HG03159 (cell line): Measurements from ENCODE around the gene CCDC28B.
"Not testable (repeated sequence)": the region's sequence is repeated elsewhere in the genome, so short reads cannot be mapped to it uniquely, and the experiment has no call there.

Source experiments
- ATAC-seq: cut with Tn5 transposase; IDR thresholded peaks from one replicate; pipeline ENCODE4 v1.9.1; 2021; ENCODE audit warnings: mild to moderate bottlenecking, moderate library complexity; ENCODE audit not compliant: unreplicated experiment

CCDC28B gene

DNA sequence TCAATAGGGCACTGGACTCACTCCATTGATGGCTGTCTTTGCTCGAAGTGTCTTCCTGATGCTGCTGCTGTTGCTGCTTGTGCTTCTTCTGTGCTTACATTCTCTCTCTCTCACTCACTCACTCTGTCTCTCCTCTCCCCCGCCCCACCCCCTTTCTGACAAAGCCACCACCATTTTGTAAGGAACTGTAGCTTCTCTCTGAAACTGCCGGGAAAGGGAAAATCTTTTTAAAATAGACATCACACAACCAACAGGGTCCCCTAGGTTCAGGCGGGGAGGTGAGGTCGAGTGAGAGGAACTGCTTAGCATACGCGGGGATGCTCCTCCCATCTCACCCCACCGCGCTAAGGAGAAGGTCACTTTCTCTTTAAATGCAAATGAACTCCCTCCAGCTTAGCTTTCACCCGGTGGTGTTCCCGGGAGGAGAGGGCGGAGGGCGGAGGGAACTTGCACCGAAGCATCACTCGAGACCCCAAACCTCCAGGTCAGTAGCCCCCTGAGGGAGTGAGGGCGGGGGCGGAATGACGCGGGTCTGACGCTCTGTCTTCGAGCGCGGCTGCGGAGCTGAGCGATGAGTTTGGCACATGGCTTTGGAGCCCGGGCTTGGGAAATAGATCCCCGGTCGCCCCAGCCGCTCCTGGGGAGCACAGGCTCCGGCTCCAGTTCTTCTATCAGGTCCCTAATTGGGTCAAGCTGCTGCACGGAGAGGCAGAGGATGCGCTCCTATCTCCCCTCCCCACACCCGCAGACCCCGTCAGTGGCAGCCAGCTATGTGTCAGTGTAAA, at the start of gene CCDC28B:
TSS of gene CCDC28B (plus strand) at position 370 of the 785 bp plus-strand sequence. CDS start 1,341 bp downstream, outside the sequence.
- no peak for ATAC-seq

DNA sequence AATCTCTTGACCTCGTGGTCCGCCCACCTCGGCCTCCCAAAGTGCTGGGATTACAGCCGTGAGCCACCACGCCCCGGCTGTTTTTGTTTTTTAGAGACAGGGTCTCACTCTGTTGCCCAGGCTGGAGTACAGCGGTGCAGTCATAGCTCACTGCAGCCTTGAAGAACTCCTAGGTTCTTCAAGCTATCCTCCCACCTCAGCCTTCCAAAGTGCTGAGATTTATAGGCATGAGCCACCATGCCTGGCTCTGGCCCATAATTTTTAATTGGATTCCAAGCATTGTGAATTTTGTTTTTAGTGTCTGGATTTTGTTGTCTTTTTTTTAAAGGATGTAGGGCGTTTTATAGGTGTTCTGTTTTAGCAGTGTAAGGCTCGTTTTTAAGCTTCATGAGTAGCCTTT, 49.5 kb upstream of the CCDC28B start:
- no peak for ATAC-seq

DNA sequence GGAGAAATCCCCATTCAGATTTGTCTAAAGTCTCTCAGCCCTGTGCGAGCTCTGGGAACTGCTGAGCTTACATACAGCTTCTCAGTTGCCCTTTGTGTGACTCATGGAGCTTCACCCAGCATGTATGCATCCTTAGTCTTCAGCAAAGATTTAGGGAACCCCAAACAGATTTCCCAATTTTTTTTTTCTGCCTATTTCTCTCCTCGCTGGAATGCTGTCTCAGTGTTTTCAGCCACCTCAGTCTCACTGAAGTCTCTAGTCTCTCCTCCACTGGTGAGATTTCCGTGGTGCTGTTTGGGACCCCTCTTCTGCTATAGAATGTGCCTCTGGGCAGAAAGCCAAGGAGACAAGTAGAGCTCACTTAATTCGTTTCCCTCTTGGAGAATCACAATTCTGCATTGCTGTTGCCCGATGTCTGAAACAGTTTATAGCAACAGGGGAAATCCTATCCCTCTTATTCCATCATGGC, 49.0 kb upstream of the CCDC28B start:
- ATAC-seq: no peak

DNA sequence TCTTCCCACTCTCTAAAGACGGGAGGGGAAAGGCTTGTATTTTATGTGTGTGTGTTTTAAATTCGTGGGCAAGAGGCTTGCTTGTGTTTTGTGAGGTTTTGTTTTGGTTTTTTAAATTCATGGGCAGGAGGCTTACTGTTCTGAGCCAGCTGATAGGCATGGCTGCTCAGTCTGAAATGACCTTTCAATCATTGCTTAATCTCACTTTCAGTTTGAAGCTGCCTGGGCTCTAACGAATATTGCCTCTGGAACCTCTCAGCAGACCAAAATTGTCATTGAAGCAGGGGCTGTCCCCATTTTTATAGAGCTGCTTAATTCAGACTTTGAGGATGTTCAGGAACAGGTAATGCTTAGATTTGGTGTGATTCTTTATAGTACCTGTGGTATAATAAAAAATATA, 41.2 kb upstream of the CCDC28B start:
- ATAC-seq: no peak

DNA sequence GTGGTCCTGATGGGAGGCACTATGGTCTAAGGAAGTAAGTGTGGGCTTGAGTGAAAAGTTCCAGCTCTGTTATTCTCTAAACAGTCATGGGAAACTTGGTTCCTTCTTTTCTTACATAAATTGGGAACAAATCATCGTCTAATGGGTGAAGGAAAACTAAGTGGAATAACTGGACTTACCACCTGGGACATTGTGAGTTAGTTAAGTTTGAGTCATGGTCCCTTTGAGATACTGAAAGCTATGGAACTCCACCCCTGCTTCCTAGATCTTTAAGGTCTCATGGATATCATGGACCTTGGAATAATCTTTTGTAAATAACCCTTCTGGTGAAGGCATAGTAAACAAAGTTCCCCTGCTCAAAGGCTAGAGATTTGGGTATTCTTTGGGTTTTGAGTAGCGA, 37.0 kb upstream of the CCDC28B start:
- ATAC-seq: no peak

DNA sequence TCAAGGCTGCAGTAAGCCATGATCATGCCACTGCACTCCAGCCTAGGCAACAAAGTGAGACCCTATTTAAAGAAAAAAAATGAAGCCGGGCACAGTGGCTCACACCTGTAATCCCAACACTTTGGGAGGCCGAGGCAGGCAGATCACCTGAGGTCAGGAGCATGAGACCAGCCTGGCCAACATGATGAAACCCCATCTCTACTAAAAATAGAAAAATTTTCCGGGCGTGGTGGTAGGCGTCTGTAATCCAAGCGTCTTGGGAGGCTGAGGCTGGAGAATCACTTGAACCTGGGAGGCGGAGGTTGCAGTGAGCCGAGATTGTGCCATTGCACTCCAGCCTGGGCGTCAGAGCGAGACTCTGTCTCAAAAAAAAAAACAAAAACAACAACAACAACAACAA, 34.8 kb upstream of the CCDC28B start:
- ATAC-seq: not testable (repeated sequence)

DNA sequence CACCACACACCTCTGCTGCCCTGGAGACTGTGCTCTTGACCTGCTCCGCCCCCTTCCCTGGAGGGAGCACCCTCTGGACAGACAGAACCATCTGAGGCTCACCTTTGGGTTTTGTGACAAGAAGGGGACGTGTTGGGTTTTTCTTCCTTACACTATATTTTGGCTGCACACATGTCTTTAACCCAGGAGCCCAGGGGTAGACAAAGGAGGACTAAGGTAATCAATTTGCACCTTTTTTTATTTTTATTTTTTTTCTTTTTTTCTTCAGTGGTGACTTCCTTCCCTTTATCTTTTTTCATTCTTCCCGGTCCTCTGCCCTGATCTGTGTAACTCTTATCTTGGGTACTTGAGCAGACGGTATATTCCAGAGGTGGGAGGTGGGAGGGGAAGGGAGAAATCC, 29.4 kb upstream of the CCDC28B start:
- no peak for ATAC-seq

DNA sequence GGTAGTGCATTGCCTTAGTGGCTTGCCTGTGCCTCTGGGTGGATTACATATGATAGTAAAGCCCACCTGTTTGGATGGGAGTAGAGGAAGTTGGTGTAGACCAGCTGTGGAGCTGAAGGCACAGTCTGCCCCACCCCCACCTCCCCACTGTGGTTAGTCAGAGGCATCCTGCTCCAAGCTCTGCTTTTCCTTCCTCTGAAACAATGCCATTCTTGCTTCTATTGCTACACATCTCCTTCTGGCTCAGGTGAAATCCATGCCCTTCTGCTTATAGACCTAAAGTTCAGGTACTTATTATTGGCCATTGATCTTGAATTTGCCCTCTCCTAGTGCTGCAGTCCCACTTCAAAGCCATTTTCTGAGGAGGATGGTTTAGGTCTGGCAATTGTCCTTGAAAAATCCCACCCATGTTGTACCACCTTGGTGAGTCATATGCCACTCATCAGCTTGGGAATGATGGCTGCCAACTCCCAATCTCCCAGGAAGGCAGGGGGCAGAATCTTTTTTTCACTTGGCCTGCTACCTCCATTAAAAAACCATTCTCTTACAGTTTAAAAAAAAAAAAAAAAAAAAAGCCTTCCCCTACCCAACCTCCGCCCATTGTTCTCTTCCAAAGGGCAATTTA, 27.7 kb upstream of the CCDC28B start:
- ATAC-seq: no peak

DNA sequence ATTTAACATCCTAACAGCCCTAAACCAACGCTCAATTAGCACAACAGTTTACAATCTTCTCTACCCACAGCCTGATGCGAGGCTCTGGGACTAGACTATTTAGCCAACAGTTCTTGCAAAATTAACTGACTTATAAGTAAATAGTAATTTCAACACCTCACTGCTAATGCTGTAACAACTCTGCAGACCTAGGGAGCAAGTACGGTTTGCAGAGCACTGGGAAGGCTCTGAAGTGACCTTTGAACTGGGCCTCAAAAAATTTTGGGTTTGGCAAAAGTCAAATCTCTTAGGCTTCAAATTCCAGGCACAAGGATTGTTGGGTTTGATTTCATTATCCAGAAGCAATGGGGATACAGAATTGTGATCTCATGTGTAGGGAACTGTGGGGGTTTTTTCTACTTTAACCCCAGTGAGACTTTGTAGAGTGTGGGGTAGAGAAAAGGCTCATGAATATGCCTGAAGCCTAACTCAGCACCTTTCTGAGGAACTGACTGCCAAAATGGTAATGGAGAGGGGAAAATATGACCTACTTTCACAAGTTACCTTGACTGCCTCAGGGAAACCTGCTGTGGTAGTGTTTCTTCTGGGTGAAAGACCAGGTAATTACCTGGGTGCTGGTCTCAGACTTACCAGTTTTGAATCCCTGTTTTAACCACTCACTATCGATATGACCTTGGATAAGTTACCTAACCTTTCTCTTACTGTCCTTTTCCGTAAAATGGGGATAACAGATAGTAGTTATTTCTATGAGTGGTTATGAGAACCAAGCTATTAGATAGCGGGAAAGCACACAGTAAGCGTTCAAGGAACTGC, 21.8 kb upstream of the CCDC28B start:
- no peak for ATAC-seq

DNA sequence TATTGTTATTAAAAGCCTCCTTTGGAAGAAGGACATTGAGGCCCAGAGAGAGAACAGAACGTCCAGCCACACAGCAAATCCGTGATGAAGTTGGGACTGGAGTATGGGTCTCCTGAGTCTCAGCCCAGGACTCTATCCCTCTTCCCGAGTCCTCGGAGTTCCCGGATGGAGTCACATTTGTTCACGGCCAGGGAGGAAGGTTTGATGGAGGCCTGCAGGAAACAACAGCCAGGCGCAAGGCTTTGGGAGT, 21.3 kb upstream of the CCDC28B start:
- peak; percentile 15 for ATAC-seq

DNA sequence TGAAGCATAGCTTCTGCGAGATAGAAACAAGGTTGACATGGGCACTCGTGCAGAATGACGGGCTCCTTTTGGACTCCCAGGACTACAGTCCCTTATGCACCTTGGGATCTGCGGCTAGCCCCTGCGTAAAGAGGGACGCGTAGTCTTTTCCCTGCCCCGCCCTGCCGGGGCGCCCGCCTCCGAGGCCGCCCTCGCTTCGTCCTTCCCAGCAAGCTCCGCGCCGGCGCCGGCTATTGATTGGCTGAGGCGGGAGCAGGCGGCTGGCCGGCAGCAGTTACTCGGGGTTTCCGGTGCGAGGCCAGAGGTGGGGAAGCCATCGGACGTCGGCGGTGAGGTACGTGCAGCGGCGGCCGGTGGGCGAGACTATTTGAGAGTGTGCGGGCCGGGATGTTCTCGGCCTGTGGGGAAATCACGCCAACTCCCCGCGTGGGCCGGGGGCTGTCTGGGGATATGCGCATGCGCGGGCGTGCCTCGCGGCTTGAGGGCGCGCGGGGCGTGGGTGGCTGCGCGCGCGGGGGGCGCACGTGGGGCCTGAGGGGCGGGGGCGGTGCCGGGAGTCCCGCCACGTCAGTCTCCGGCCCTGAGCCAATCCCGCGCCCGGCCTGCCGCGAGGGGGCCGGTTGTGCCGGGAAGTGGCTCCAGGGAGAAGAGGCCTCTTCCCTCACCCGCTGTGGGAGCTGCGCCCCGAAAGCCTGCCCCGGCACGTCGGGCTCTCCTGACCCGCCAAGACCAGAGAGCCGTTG, 20.8 kb upstream of the CCDC28B start, which contains the start of gene TXLNA:
TSS of gene TXLNA (plus strand) at position 233 of the 743 bp plus-strand sequence. CDS start 671 bp downstream, outside the sequence.
- ATAC-seq: peak; percentile 79

DNA sequence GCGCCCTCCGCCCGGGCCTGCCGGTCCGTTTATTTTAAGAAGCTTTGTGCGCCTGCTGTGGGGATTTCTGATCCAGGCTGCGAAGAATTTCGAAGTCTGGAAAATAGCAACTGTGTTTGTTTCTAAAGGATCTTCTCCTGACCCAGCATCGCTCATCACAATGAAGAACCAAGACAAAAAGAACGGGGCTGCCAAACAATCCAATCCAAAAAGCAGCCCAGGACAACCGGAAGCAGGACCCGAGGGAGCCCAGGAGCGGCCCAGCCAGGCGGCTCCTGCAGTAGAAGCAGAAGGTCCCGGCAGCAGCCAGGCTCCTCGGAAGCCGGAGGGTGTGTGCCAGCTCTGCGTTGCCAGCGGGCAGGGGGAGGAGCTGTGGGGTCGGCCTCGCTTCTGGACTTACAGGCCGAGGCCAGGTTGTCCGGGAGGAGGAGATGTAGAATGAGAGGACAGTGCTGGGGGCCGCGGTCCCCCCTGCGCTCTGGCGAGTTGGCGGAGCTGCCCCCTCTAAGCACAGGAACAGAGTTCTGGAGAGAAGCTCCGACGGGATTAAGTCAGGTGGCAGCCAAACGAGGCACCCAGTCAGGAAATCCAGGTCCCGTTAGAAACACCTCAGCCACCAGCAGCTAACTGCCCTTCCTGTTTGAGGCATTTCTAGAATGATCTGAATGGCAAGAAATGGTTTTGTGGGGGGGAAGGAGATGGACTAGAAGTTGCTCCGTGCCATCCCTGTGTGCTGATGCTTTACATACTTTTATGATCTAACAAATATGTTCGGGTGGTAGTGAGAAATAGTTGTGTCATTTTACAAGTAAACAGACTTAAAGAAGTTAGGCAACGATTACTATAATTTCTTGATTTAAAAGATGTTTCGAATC, 20.0 kb upstream of the CCDC28B start:
- no peak for ATAC-seq

DNA sequence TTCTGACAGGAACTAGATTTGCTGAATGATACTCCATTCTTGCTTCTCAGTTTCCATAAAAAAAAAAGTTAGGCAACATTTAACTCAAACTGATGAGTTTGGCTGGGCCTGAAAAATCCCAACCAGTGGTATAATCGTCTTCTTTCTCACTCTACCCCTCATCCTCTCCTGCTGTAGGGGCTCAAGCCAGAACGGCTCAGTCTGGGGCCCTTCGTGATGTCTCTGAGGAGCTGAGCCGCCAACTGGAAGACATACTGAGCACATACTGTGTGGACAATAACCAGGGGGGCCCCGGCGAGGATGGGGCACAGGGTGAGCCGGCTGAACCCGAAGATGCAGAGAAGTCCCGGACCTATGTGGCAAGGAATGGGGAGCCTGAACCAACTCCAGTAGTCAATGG, 19.3 kb upstream of the CCDC28B start:
- ATAC-seq: no peak

DNA sequence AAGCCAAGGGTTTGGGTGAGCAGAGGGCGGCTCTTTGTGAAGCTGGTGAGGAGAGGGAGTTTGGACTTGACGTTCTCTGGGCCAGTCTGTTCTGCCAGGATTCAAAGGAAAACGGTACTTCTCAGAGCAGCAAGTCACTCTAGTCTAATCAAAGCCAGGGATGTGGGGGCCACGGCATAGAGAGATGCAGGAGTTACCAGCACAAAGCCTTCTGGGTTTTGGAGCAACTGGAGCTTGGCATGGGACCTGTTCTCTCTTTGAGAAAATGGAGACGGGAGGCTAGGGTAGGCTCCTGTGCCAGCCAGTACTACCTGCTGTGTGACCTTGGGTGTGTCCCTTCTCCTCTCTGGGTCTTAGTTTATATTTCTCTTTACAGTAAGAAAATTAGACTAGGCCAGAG, 18.8 kb upstream of the CCDC28B start:
- ATAC-seq: no peak

DNA sequence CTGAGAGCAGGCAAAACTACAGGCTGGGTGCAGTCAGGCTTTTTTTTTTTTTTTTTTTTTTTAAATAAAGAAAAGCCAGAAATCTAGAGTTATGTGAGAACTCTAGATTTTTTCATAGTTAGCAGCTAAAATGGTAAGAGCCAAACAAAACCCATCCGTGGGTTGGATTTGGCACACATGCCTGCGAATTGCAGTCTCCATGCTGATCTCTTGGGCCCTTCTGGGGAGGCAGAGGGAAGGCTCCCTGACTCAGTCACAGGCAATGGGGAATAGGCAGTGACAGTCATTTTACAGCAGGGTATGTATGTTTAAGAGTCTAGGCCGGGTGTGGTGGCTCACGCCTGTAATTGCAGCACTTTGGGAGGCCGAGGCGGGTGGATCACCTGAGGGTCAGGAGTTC, 18.3 kb upstream of the CCDC28B start:
- no peak for ATAC-seq

DNA sequence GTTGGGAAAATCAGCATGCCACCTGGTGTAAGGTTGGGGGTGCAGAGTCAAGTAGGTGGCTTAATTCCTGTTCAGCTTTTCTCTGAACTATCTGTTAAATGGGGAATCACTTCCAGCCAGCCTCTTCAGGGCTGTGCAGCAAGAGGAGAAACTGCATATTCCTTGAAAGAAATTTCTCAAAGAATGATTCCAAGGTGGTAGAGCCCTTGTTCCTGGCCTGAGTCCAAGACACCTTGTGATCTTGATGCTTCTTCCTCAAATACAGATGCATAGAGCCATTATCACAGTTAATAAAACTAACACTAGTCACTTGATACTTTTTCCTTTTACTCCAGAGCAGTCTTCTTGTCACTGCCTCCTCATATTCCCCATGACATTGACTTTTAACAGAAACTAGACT, 15.7 kb upstream of the CCDC28B start:
- ATAC-seq: no peak

DNA sequence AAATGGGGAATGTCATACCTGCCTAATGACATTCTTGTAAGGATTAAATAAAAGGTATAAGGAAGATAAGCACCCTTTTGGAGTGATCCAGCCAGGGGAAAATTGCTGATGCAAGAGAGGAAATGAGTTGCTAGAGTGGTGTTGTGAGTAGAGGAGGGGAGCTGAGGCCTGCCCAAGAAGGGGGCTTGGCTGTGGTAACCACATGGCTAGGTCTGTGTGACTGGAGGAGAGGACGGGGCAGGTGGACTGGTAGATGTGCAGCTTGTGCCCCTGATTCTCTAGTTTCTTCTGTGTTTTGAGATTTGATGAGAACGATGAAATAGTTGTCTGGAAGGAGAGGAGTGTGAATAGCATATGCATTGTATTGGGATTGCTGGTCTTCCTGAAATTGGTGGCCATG, 14.3 kb upstream of the CCDC28B start:
- no peak for ATAC-seq

DNA sequence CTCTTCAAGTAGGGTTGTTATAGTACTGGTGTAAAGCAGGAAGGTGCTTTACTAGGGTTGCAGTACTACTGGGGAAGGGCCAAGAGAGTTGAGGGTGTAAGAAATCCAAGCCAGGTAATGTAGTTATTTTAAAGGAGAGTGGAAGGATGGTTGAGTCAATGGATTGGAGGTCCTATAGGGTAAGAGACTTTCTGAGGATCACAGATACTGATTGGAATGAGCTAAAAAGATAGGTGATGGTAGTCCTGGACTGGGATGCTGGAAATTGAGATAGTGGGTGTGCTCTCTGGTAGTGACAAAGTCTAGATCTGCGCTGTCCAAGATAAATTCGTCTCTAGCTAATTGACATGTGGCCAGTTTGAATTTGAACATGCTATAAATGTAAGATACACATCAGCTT, 13.9 kb upstream of the CCDC28B start:
- ATAC-seq: no peak

DNA sequence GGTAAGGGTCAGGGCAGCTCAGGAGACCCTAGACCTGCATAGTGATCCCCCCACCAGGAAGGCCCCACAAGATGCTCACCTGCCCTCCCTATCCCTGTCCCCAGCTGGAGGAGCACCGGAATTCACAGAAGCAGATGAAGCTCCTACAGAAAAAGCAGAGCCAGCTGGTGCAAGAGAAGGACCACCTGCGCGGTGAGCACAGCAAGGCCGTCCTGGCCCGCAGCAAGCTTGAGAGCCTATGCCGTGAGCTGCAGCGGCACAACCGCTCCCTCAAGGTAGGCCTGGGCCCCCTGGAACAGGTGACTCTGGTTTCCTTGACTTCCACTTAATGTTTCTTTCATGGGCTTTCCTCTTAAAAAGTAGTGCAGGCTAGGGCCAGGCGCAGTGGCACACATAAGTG, 12.5 kb upstream of the CCDC28B start:
- no peak for ATAC-seq
